ENCODE measurements around the gene CARM1. TPM values are rescaled to one million over a fixed set of nuclear protein-coding genes. Genes with fewer than 3 reads are reported as not detected.
"Not testable (repeated sequence)": the region's sequence is repeated elsewhere in the genome, so short reads cannot be mapped to it uniquely, and the experiment has no call there.

The CARM1 gene
- total RNA-seq, 1 donor from 2014 or later, result 37.3 TPM

GRCh38 chr19:10872546-10873107, 1.3 kb downstream of the CARM1 start:
- DNase-seq (ENCODE audit: low read depth), result no peak

GRCh38 chr19:10874024-10874423, 2.7 kb downstream of the CARM1 start:
- no peak for DNase-seq (ENCODE audit: low read depth)

- no peak for DNase-seq (ENCODE audit: low read depth)
Measured at GRCh38 chr19:10876459-10877240, 5.3 kb downstream of the CARM1 start.

DNA sequence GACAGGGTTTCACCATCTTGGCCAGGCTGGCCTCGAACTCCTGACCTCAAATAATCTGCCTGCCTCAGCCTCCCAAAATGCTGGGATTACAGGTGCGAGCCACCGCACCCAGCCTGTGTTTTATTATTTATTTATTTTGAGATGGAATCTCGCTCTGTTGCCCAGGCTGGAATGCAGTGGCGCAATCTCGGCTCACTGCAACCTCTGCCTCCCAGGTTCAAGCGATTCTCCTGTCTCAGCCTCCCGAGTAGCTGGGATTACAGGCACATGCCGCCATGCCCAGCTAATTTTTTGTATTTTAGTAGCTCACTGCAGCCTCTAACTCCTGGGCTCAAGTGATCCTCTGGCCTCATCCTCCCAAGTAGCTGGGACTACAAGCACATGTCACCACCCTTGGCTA, 6.3 kb downstream of the CARM1 start:
- DNase-seq (ENCODE audit: low read depth), result not testable (repeated sequence)

GRCh38 chr19:10878253-10878652, 6.9 kb downstream of the CARM1 start:
- no peak for DNase-seq (ENCODE audit: low read depth)

GRCh38 chr19:10881403-10882107, 10.2 kb downstream of the CARM1 start:
- no peak for DNase-seq (ENCODE audit: low read depth)

- DNase-seq (ENCODE audit: low read depth), result no peak
Measured at GRCh38 chr19:10882108-10882457, 10.7 kb downstream of the CARM1 start.

DNA sequence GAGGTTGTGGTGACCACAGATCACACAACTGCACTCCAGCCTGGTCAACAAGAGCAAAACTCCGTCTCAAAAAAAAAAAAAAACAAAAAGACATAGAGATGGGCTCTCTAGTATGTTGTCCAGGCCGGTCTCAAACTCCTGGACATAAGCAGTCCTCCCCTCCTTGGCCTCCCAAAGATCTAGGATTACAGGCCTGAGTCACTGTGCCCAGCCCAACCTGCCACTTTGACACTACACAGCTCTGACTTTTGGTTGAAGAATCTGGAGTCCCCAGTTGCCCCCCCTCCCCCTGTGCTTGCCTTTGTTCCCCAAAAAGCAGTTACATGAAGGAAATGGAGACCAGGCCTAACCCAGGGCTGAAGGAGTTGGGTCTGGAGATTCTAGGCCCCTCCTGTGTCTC, 12.9 kb downstream of the CARM1 start:
- no peak for DNase-seq (ENCODE audit: low read depth)

GRCh38 chr19:10885201-10886169, 14.1 kb downstream of the CARM1 start:
- DNase-seq (ENCODE audit: low read depth), result no peak

DNA sequence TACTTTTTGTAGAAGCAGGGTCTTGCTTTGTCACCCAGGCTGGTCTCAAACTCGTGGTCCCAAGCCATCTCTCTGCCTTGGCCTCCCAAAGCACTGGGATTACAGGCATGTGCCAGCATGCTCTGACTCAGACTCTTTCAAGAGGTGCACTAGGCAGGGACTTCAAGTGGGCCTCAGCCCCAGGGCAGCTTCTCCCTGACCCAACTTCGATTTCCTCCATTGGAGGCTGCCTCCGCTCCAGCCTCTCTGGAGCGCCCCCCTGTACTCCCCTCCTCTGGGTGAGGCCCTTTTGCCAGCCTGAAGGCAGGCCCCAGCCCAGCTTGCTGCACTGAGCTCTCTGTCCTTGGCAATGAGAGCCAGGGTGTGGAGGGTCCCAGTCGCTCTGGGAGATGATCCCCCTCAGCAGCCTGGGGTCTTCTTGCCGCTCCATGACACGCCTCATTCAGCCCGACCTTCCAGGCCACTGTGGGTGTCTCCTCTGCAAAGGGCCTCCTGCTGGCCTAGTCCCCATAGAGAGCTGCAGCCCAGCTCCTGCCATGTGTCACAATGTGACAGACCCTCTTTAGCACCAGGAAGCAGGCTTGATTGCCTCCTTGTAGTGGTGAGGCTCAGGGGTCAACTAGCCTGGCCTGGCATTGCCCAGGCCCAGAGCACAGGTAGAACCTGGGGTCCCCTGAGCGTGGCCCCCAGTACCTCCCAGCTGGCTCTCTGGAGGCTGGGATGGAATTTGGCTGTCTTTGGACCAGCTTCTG, 16.4 kb downstream of the CARM1 start:
- DNase-seq (ENCODE audit: low read depth), result no peak

DNA sequence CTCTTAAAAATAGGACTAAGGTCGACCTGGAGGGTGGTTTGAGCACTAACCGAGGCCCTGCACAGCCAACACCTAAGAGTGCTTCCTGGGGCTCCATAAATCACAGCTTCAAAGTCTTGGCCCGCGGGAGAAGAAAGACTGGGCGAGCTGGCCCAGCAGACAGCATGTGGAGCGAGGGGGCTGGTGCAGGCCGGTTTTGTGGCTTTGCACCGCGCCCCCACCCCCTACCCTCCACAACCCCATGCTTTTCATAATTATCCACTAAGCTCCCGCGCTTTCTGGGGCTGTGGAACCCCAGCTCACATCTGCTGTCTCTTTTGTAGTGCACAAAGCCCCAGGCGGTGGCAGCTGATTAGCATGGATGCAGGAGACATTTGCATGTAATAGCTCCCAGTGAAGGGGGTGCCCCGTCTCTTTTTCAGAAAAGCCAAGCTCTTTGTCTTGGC, 17.1 kb downstream of the CARM1 start:
- DNase-seq (ENCODE audit: low read depth), result no peak

DNA sequence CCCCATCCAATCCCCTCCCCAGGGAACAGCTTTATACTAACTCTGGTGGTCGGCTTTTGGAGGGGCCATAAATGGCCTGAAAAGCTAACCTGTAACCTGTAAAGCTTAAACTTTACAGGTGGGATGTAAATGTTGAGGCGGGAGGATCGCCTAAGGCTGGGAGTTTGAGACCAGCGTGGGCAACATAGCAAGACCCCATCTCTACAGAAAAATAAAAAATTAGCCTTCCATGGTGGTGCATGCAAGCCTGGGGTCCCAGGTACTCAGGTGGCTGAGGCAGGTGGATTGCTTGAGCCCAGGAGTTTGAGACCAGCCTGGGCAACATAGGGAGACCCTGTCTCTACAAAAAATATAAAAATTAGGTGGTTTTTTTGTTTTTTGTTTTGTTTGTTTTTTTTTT, 18.5 kb downstream of the CARM1 start:
- no peak for DNase-seq (ENCODE audit: low read depth)

DNA sequence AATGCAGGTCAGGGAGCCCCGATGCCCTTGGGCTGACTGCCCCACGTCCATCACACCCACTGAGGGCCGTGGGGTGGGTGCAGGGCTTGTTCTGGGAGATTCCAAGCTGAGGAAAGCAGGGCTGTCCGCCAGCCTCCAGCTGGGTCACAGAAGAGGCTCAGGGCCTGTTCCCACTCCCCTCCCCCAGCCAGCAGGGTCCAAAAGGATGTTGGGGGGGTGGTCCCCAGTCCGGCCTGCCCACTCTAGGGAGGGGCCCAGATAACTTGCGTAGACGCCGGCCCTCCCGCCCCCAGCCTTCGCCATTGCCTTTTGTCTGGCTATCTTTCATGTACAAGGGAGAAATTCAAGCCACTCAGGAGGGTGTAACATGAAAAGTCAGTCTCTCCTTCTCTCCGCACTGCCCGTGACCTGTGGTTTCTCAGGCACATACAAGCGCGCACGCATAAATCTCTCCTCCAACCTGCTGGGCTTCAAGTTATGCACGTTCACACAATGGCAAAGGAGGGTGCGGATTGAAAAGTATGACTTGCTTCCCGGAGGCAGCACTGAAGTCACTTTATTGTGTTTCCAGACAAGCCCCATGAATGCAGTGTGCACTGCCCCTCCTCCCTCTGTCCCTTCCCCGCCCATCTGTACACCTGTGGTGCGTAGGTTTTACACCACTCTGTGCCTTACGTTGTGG, 20.2 kb downstream of the CARM1 start:
- DNase-seq (ENCODE audit: low read depth), result peak; percentile 89

DNA sequence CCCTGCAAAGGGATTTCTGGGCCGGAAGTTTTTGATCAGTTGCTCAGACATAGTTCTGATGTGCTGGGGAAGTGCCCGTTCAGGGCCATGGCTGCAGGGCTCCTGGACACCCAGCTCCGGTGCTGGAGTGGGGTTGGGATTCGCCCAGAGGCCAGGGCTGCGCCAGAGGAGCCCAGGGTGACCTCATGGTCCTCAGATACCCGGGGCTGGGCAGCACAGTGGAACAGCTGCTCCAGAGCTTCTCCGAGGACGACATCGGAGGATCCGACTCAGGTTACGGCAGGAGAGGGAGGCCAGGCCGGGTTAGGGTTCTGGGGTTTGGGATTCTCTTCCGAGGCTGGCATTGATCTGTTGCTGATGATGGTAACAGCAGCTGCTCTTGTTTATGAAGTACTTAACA, 20.9 kb downstream of the CARM1 start:
- DNase-seq (ENCODE audit: low read depth), result no peak

DNA sequence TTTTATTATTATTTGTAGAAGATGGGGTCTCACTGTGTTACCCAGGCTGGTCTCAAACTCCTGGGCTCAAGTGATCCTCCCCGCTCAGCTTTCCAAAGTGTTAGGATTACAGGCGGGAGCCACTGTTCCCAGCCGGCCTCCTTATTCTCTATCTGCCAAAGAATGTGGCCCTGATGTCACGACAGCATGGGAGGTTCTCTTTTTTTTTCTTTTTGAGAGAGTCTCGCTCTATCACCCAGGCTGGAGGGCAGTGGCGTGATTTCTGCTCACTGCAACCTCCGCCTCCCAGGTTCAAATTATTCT, 23.5 kb downstream of the CARM1 start:
- no peak for DNase-seq (ENCODE audit: low read depth)

DNA sequence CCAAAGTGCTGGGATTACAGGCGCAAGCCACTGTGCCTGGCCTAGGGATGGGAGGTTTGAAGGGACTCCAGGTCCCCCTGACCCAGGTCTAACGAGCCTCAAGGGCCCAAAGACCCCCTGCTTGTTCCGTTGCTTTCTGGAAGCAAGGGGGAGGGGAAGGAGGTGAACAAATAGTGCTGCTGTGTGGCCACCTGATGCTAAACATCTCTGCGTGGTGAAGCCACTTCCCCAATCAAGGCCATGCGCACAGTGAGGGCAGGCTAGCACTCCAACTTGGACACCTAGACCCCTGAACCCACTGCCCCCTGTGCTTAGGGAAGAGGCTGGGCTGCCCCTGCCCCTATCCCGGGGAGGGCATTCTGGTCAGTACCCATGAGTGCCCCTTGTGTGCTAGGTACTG, 24.0 kb downstream of the CARM1 start:
- no peak for DNase-seq (ENCODE audit: low read depth)

GRCh38 chr19:10895920-10896319, 24.6 kb downstream of the CARM1 start:
- no peak for DNase-seq (ENCODE audit: low read depth)

DNA sequence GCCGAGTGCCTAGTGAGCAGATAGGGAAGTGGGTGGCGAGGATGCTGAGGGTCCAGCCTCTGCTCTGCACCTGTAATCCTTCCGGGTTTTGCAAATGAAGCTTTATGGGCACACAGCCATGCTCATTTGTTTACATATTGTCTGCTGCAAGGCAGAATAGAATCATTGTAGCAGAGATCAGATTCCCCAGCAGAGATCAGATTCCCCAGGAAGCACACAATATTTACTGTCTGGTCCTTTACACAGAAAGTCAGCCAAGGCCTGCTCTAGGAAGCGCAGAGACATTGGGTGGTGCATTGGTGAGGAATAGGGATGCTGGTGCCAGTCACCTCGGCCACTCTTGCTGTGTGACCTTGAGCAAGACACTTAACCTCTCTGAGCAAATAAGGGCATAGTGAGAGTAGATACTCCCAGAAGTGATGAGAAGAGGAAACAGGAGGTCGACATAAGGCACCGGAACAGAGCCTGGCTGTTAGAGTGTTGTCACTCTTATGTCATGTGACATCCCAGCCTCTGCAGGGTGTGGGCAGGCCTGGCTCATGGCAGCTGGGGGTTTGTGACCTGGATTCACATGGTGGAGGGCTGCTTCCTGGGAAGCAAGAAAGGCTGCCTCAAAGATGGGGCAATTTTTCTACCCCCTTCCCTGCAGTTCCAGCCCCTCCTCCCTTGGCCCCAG, 25.6 kb downstream of the CARM1 start:
- DNase-seq (ENCODE audit: low read depth), result no peak

DNA sequence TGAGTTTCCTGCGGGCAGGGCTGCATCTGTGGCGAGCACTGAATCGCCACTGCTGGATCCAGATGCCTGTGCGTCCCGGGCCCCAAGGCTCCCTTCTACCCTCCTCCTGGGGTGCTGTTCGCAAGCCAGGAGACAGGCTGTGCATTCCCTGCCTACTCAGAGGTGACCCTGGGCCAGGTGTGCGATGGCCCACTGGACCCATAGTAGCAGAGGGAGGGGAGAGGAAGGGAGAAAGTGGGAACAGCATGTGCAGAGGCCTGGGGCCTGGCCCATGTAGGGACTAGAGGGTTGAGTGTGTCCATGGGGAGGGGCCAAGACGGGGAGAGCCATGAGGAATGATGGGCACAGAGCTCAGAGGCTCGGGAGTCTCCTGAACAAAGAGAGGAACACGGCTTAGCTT, 27.3 kb downstream of the CARM1 start:
- no peak for DNase-seq (ENCODE audit: low read depth)

DNA sequence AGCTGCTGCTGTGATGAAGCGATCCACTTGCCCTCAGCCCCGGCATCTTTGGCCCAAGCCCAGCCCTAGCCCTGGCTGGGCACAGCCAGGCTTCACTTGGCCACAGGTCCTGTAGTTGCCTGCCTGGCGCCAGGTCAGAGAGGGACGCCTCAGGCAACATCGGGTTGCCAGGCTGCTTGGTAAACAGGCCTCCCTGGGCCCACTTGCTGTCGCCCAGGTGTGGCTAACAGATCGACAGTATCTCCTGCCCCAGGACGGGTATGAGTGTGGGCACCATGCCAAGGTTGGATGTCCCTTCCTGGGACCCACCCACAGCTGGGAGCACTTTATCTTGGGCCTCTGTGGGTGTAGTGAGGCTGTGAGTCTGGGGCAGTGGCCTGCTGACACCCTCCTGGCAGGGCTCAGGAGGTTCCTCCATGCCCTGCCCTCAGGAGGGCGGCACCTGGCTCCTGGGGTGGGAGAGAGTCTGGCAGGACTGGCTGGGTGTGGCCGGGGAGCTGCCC, 27.8 kb downstream of the CARM1 start:
- peak; percentile 64 for DNase-seq (ENCODE audit: low read depth)
